Fibroblast of mammary gland (primary cell): ENCODE data around the gene SLC2A1.

ENCODE experiments used
- DNase-seq: peaks from one replicate; pipeline ENCODE4 v3.0.0-alpha.2; 2010; ENCODE audit warnings: low read depth
- H3K4me3 ChIP-seq: 2 replicates; pipeline ENCODE4 v1.5.1; 2011; ENCODE audit warnings: low read depth, mild to moderate bottlenecking, low read length, moderate library complexity; ENCODE audit not compliant: control insufficient read depth
- TF ChIP-seq, protein P1 (sequence below): conservative IDR thresholded peaks from 2 replicates; pipeline ENCODE4 v1.5.1; 2011; ENCODE audit warnings: low read depth, low read length, inconsistent platforms; ENCODE audit not compliant: control insufficient read depth, insufficient read depth

SLC2A1 gene

DNA sequence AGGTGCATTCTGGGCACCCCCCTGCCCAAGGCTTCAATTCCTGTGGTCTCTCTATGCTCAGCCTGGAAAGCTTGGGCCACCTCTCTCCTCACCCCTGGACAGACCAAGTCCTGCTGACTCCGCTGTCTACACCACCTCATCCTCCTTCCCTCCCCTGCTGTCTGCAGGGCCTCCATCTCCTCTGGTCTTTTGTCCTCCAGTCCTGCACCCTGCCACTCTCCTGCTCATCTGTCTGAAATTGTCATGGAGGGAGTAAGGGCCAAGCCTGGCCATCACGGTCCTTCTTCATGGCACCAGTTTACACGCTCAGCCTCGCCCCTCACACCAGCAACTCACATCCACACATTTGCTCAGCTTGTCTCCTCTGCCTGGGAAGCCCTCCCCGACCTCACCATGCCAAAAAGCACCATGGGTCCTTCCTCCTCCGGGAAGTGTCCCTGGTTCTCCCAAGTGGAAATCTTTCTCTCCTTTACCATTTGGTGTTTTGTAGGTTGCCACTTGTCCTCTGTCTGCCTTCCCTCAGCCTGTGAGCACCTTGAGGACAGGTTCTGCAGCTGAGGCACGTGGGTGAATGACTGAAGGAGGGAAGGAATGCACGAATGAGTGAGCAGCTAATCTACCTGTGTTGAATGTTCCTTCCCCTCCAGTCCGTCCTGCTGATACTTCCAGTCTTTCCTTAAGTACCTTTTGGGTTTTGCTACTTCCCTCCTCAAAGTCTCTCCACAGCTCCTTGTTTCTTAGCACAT, 2.1 kb upstream of the SLC2A1 start:
- TF ChIP-seq, protein P1, sequence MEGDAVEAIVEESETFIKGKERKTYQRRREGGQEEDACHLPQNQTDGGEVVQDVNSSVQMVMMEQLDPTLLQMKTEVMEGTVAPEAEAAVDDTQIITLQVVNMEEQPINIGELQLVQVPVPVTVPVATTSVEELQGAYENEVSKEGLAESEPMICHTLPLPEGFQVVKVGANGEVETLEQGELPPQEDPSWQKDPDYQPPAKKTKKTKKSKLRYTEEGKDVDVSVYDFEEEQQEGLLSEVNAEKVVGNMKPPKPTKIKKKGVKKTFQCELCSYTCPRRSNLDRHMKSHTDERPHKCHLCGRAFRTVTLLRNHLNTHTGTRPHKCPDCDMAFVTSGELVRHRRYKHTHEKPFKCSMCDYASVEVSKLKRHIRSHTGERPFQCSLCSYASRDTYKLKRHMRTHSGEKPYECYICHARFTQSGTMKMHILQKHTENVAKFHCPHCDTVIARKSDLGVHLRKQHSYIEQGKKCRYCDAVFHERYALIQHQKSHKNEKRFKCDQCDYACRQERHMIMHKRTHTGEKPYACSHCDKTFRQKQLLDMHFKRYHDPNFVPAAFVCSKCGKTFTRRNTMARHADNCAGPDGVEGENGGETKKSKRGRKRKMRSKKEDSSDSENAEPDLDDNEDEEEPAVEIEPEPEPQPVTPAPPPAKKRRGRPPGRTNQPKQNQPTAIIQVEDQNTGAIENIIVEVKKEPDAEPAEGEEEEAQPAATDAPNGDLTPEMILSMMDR, result no peak
- DNase-seq, result no peak
- H3K4me3 ChIP-seq, result no peak overlapping the region

DNA sequence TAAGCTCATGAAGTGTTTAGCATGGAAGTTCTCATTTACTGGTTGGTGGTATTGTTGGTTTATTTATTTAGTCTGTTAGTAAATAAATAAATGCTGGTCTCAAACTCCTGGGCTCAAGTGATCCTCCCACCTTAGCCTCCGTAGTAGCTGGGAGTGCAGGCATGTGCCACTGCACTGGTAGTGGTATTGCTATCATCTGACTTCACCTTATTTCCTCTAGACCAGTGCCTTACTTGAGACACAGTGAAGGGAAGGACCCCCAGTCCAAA, 1.4 kb upstream of the SLC2A1 start:
- H3K4me3 ChIP-seq, result no peak overlapping the region
- TF ChIP-seq, protein P1, result no peak
- no peak for DNase-seq

DNA sequence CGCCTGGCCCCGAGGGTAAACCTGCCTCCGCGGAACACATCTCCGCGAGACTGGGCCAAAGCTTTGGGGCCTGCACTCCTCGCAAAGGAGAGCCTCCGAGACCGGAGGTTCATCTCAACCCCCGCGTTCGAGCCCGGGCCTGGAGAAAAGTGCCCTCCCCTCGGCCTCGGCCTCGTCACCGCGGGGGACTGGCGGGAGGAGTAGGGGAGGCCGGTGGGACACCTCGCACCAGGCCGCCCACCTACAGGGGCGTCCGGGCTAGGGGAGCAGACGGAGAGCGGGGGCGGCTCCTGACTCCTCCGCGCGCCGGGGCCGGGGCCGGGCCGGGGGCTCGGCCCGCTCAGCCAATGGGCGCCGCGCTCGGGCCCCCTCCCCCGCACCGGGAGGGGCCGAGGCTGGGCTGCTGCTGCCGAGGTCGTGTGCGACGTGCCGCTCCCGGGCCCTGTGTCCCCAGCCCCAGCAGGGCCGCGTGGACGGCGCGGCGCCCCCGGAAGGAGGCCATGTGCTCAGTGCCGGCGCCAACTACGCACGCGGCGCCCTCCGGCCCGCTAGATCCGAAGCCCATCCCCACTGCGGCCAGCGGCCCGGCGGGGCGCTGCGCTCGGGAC, 684 bp downstream of the SLC2A1 start:
- TF ChIP-seq, protein P1, result no peak
- DNase-seq, result peak; percentile 35
- peak overlapping the region; percentile 71 for H3K4me3 ChIP-seq

DNA sequence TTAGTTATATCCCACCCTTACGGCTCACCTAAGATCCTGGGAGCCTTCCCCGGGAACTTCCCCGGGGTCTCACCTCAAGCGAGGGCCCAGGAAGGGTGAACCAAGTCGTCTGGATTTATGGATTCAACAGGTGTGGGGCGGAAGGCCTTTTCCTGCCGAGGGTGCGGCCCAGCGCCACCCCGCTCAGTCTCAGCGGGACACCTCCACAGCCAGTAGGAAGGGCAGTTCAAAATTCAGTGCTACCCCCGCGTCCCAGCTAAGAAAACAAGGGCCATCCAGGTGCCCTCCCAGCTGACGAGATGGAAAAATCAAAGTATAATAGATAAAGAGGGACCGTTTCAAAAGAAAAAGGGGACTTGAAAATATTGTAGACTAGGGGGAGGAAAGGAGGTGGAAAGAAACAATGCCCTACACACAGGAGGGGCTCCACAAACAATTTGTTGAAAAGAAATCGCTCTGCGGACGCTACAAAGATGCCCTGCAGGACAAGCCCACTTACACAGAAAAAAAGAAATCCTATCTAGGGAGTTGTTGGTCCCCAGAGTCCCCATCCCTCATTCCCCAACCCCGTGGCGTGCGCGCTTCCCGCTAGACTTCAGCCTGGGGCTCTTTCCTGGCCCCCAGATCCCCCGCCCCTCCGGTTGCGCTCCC, 1.3 kb downstream of the SLC2A1 start:
- H3K4me3 ChIP-seq, result peak overlapping the region; percentile 71
- no peak for DNase-seq
- TF ChIP-seq, protein P1, result no peak

DNA sequence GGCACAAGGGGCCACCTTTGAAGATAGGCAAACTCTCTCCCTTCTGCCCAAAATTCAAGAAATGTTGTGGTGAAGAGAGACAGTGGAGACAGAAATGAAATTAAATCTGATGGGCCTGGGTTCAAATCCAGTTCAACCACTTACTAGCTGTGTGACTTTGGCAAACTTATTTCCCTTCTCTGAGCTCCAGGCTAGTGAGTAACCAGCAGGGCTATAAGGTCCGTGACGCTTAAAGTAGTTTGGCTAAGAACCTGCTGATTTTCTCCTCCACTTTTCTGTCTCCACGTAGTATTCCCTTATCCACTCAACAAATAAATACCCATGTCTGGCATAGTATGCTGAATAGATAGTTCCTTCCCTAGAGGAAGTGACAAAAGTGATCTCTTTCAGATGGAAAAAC, 1.9 kb downstream of the SLC2A1 start:
- H3K4me3 ChIP-seq, result peak overlapping the region; percentile 71
- no peak for DNase-seq
- TF ChIP-seq, protein P1, result no peak

DNA sequence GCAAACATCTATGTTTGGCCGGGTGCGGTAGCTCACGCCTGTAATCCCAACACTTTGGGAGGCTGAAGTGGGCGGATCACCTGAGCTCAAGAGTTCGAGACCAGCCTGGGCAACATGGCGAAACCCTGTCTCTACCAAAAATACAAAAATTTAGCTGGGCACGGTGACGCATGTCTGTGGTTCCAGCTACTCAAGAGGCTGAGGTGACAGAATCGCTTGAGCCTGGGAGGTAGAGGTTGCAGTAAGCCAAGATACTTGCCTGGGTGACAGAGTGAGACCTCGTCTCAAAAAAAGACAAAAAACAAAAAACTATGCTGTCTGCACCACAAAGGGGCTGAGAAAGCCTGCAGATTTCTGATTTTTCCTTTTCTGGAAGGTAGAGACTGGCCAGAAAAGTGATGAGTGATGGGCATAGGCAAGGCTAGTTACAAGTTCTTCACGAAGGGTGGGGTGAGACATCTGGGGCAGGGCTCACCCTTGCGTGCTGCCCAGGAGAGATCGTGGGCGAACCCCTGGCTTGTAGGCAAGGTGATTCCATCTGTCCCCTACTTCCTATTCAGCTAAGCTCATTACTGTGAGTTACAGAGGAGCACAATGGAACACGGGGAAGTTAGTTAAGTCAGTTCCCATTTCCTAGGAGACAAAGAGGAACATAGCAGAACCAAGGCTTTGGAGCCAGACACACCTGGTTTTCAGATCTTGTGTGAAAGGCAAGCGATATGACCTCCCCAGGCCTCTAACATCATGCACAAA, 3.2 kb downstream of the SLC2A1 start:
- TF ChIP-seq, protein P1, result no peak
- H3K4me3 ChIP-seq, result no peak overlapping the region
- DNase-seq, result no peak
